Mucosa of descending colon (tissue), 3 donors: ENCODE measurements around the gene PLCB3. TPM values are rescaled to one million over a fixed set of nuclear protein-coding genes. Genes with fewer than 3 reads are reported as not detected.
"Not testable (repeated sequence)": the region's sequence is repeated elsewhere in the genome, so short reads cannot be mapped to it uniquely, and the experiment has no call there.

ENCODE experiments used
- ATAC-seq: fragments of 200-7000 bp; cut with Tn5 transposase; one replicate; pipeline ENCODE4 v1.9.1; 2020; ENCODE audit warnings: mild to moderate bottlenecking, moderate library complexity
- DNase-seq, 3 donors: peaks; one replicate each; pipeline ENCODE4 v3.0.0-alpha.2; 2020
- H3K36me3 ChIP-seq: fragments of 200-600 bp; one replicate; pipeline ENCODE4 v1.8.0; 2021; ENCODE audit warnings: low read depth, mild to moderate bottlenecking
- H3K4me1 ChIP-seq: fragments of 200-600 bp; one replicate; pipeline ENCODE4 v1.8.0; 2021; ENCODE audit warnings: low read depth, mild to moderate bottlenecking
- H3K4me3 ChIP-seq: fragments of 200-600 bp; one replicate; pipeline ENCODE4 v1.8.0; 2021; ENCODE audit warnings: mild to moderate bottlenecking
- H3K9me3 ChIP-seq: fragments of 200-600 bp; one replicate; pipeline ENCODE4 v1.8.0; 2021; ENCODE audit warnings: mild to moderate bottlenecking
- intact Hi-C, 2 donors: fragments of 100-400 bp; cut with DNase I in 1 of 2; cut with micrococcal nuclease in 1 of 2; formaldehyde crosslinking; loops; one replicate each; pipeline versions ENCODE4 v1.11.0 to v1.11.1; 2022; cut with DNase I, micrococcal nuclease
- total RNA-seq, 3 donors: library from RNA; stranded (reverse); fragmentation: NEBNext Ultra II Directional in 2 of 3; extraction: Animal tissue kit (Norgen Biotek cat#: 25700) in 2 of 3; gene quantifications; one replicate each; pipeline versions ENCODE4 v1.2.1 to v1.2.4, GENCODE V29; 2021 to 2023
- TF ChIP-seq, protein P1 (sequence below): fragments of 200-600 bp; IDR thresholded peaks from one replicate; pipeline ENCODE4 v1.8.0; 2022; ENCODE audit warnings: antibody characterized with exemption, mild to moderate bottlenecking
- donor health status: DM: no; HTN: no; CAD: no; lungs with moderate emphysema.
- donor health status: DM: no; HTN: no; CAD: no.
- donor health status: DM: no; HTN: yes; CAD: no.

The PLCB3 gene
- total RNA-seq, 3 donors from 2014 or later: 51.1 to 72.1 (median 65.1) TPM

- Histone ChIP-seq H3K9me3 (no peaks in the 10 kb centered on the region), H3K4me1 (peaks cover 10% of the 10 kb centered on the region), H3K36me3 (peaks cover 6% of the 10 kb centered on the region), H3K4me3 (no peak overlapping the region)
- TF ChIP-seq, protein P1, sequence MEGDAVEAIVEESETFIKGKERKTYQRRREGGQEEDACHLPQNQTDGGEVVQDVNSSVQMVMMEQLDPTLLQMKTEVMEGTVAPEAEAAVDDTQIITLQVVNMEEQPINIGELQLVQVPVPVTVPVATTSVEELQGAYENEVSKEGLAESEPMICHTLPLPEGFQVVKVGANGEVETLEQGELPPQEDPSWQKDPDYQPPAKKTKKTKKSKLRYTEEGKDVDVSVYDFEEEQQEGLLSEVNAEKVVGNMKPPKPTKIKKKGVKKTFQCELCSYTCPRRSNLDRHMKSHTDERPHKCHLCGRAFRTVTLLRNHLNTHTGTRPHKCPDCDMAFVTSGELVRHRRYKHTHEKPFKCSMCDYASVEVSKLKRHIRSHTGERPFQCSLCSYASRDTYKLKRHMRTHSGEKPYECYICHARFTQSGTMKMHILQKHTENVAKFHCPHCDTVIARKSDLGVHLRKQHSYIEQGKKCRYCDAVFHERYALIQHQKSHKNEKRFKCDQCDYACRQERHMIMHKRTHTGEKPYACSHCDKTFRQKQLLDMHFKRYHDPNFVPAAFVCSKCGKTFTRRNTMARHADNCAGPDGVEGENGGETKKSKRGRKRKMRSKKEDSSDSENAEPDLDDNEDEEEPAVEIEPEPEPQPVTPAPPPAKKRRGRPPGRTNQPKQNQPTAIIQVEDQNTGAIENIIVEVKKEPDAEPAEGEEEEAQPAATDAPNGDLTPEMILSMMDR: no peak
- intact Hi-C loops: no loop called here
- DNase-seq (peak; percentile 46 to 73 (median 63)), ATAC-seq (no peak)
These were observed 62.3 kb downstream of the PLCB3 start for GRCh38 chr11:64313491-64314145.

DNA sequence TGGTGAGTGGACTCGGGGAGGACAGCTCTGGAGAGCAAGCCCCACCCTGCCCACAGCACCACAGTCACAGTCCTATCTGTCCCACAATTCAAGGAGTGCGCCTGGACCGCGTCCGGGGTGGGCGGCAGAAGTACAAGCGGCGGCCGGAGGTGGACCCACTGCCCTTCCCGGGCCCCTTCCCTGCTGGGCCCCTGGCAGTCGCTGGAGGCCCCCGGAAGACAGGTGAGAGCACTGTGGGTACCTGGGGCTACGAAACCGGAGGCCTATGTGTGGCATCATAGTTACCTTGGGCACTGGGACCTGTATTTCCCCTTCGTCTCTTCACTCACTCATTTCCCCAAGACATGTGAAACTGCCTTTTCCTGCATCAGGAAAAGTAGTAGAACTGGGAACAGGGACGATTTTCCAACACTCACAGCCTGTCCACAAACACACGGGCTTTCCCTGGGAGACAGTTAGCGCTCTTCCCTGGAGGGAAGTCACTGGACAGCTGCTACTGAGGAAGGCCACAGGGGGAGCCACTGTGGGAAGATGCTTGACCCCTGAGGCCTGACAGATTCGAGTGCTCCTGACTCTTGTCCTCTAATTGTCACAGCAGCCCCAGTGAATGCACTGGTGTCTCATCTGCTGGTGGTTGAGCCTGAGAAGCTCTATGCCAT lies 62.9 kb downstream of the PLCB3 start:
- DNase-seq (peak in 1 of 3 donors; percentile 25), ATAC-seq (no peak)
- Histone ChIP-seq H3K36me3 (peaks cover 6% of the 10 kb centered on the region), H3K4me1 (peaks cover 14% of the 10 kb centered on the region), H3K9me3 (no peaks in the 10 kb centered on the region), H3K4me3 (no peak overlapping the region)
- TF ChIP-seq, protein P1: no peak
- intact Hi-C loops: no loop called here

GRCh38 chr11:64314805-64315561 lies 63.7 kb downstream of the PLCB3 start:
- Histone ChIP-seq H3K36me3 (peaks cover 6% of the 10 kb centered on the region), H3K4me3 (no peak overlapping the region), H3K4me1 (peaks cover 14% of the 10 kb centered on the region), H3K9me3 (no peaks in the 10 kb centered on the region)
- TF ChIP-seq, protein P1: no peak
- intact Hi-C loops: no loop called here
- ATAC-seq: no peak
- DNase-seq: peak in 1 of 3 donors; percentile 41

DNA sequence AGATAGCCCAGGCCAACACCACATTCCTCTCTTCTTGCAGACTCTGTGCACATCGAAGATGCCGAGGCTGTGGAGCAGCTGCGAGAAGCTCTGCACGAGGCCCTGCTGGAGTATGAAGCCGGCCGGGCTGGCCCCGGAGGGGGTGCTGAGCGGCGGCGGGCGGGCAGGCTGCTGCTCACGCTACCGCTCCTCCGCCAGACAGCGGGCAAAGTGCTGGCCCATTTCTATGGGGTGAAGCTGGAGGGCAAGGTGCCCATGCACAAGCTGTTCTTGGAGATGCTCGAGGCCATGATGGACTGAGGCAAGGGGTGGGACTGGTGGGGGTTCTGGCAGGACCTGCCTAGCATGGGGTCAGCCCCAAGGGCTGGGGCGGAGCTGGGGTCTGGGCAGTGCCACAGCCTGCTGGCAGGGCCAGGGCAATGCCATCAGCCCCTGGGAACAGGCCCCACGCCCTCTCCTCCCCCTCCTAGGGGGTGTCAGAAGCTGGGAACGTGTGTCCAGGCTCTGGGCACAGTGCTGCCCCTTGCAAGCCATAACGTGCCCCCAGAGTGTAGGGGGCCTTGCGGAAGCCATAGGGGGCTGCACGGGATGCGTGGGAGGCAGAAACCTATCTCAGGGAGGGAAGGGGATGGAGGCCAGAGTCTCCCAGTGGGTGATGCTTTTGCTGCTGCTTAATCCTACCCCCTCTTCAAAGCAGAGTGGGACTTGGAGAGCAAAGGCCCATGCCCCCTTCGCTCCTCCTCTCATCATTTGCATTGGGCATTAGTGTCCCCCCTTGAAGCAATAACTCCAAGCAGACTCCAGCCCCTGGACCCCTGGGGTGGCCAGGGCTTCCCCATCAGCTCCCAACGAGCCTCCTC lies 64.6 kb downstream of the PLCB3 start:
- H3K36me3 ChIP-seq, H3K9me3 ChIP-seq, H3K4me3 ChIP-seq, intact Hi-C loops, ATAC-seq: not testable (repeated sequence)
- H3K4me1 ChIP-seq: peaks cover 20% of the 10 kb centered on the region
- peak in 1 of 3 donors; percentile 45 for DNase-seq

DNA sequence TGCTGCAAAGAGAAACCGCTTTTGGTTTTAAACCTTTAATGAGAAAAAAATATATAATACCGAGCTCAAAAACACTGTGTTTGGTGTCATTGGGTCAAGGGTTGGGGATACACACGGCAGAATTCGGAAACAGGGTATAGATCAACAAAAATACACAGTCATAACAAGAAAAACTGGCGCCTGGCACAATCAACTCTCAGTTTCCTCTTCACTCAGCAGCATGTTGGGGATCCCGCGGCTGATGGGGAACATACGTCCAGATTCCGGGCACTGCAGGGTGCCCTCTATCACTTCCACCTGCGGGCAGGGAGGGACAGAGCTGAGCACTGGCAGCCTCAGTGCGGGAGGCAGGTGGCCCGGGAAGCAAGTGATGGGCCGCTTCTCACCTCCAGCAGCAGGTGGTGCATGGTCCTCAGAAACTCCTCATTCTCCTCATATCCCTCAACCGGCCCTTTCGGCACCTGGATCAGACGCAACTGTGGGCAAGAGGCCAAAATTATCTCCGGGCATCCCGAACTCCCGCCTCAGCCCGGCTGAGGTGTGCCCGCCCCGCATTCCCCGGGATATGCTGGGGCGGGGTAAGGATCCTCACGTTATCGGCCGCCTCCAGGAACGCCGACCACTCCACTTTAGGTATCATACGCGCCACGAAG lies 65.5 kb downstream of the PLCB3 start:
- intact Hi-C loops: no loop called here
- Histone ChIP-seq H3K36me3 (peaks cover 6% of the 10 kb centered on the region), H3K4me1 (peaks cover 25% of the 10 kb centered on the region), H3K9me3 (no peaks in the 10 kb centered on the region), H3K4me3 (peak overlapping the region; percentile 69)
- peak; percentile 14 for ATAC-seq
- DNase-seq: peak; percentile 69 to 79 (median 70)
- TF ChIP-seq, protein P1: no peak
